Omental fat pad (tissue), 4 donors: ENCODE data around the gene MRPL40. TPM values are rescaled to one million over a fixed set of nuclear protein-coding genes. Genes with fewer than 3 reads are reported as not detected.
A peak's percentile ranks its signal among the peaks of the same experiment; 100 is the strongest.
"Not testable (repeated sequence)": the region's sequence is repeated elsewhere in the genome, so short reads cannot be mapped to it uniquely, and the experiment has no call there.

Experiments
- ATAC-seq: fragments of 150-250 bp; one replicate; pipeline ENCODE4 v1.9.1; 2016; ENCODE audit warnings: mild to moderate bottlenecking, moderate library complexity; ENCODE audit not compliant: low FRiP score
- DNase-seq: peaks from one replicate; pipeline ENCODE4 v3.0.0-alpha.2; 2019; ENCODE audit warnings: low spot score
- total RNA-seq, 4 donors: library from RNA; depleted of rRNA; stranded (reverse); fragments of >200 nt; gene quantifications; one replicate each; pipeline ENCODE4 v1.1.0, GENCODE V29; 2016
- TF ChIP-seq, protein P1 (sequence below), 3 donors: fragments of 450-650 bp; IDR thresholded peaks; one replicate each; pipeline ENCODE4 v1.5.1; 2016 to 2017; ENCODE audit warnings: antibody characterized with exemption in 3 of 3, mild to moderate bottlenecking in 3 of 3, moderate library complexity in 2 of 3

Gene MRPL40
- total RNA-seq, 4 donors from 2014 or later = 17.3 to 25.9 (median 24.0) TPM

DNA sequence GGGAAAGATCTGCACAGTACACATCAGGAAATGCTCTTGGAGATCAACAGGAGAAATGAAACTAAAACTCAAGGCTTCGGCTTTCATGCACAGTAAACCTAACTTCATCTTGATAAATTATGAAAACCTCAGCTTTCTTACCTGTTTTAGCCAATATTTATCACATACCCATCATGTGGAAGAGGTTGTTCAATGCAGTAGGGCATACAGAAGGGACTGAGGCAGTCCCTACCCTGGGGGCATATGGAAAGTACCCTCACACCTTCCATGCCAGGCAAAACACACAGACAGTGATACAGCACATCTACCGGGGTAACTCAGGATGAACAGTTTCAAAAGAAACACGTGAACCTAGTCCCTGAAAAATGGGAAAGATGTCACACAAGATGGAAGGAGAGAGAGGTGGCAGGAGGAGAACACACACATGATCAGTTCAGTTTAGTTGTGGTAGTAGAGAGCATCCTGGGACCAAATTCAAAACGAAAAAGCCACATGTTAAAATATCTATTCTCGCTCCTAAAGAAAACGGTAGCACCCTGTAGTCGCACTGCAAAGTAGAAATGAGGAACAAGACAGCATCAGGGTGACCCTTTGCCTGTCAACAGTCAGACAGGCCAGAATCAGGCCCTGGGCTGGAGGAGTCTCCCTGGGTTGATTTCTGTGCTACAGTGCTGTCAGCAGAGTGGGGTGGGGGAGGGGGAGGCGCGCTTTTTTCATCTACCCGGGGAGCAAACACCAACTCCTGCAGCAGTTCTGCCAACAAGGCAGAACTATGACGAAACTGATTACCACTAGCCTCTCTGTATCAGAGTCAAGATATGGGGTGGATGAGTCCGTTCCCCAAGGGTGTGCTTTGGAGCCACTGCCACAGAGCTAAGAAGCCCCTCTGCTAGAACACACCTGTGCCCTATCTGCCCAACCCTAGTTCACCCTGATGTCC is 2.1 kb upstream of the MRPL40 start:
- DNase-seq (no peak), ATAC-seq (peak; percentile 27)
- TF ChIP-seq, protein P1, sequence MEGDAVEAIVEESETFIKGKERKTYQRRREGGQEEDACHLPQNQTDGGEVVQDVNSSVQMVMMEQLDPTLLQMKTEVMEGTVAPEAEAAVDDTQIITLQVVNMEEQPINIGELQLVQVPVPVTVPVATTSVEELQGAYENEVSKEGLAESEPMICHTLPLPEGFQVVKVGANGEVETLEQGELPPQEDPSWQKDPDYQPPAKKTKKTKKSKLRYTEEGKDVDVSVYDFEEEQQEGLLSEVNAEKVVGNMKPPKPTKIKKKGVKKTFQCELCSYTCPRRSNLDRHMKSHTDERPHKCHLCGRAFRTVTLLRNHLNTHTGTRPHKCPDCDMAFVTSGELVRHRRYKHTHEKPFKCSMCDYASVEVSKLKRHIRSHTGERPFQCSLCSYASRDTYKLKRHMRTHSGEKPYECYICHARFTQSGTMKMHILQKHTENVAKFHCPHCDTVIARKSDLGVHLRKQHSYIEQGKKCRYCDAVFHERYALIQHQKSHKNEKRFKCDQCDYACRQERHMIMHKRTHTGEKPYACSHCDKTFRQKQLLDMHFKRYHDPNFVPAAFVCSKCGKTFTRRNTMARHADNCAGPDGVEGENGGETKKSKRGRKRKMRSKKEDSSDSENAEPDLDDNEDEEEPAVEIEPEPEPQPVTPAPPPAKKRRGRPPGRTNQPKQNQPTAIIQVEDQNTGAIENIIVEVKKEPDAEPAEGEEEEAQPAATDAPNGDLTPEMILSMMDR (IDR thresholded peaks at IDR 0.05) = no peak

DNA sequence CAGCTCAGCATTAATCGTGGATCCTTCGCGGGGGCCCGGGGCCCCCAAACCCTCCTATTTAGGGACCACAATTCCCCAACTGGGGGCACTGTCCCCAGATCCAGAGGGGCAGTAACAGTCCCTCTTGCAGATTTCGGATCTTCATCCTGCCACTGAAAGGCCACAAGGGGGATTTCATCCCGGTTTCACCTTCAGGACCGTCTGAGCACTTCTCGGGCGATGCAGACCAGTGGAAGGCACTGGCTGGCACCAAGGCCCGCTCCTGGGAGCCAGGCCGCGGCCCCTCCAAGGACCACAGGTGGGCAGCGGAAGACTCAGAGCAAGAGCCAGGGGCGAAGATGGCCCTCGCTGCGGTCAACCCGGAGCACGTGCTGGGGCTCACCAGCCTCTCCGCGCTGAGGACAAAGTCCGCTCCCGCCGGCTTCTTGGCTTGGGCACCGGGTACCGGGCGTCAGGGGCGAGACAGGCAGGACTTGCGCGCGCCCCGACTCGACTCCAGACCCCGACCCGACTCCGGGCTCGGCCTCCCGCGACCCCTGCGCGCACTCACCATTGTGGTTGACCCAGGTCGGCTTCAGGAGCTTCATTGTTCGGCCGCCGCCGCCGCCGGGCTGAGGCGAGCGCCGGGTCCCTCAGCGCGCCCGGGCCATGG is 1.3 kb upstream of the MRPL40 start:
- DNase-seq (no peak), ATAC-seq (no peak)
- TF ChIP-seq, protein P1 (IDR thresholded peaks at IDR 0.05) = no peak

DNA sequence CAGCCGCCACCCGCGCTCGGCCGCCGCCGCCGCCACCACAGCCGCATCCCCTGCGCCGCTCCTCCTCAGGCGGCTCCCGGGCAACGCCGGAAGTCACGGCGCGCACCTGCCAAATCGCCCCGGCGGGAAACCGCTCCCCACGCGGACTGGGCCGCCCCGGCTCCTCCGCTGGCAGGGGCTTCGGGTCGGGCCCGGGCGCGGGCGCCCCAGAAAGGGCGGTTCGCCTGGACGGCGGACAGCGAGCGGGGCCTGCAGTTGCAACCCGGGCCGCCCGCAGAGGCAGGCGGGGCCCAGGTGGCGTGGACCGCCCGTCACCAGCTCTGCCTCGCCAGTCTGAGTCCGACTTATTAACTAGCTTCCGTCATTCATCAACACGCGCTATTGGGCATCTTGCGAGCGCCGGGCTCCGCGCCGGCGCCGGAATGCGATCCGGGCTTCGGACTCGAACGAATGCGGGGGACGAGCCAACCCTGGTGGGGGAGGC is 654 bp upstream of the MRPL40 start, which contains the start of gene HIRA:
Gene HIRA (minus strand): TSS at position 85 of the 484 bp plus-strand sequence. CDS start 257 bp downstream, outside the sequence.
- TF ChIP-seq, protein P1 (IDR thresholded peaks at IDR 0.05) = no peak
- DNase-seq = no peak
- peak; percentile 67 for ATAC-seq

DNA sequence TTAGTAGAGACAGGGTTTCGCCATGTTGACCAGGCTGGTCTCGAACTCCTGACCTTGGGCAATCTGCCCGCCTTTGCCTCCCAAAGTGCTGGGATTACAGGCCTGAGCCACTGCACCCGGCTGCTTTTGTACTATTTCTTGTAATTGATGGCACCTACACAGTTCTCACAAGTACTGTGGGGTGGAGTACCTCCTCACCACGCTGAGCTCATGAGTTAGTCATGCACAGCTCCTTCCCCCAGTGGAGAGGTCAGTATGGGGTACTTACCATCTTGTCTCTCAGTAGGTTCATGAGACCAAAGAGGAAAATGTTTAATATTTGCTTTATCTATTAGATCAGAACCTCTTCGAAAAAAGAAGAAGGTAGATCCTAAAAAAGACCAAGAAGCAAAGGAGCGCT is 2.1 kb downstream of the MRPL40 start:
- ATAC-seq (no peak), DNase-seq (no peak)
- TF ChIP-seq, protein P1 (IDR thresholded peaks at IDR 0.05) = no peak

DNA sequence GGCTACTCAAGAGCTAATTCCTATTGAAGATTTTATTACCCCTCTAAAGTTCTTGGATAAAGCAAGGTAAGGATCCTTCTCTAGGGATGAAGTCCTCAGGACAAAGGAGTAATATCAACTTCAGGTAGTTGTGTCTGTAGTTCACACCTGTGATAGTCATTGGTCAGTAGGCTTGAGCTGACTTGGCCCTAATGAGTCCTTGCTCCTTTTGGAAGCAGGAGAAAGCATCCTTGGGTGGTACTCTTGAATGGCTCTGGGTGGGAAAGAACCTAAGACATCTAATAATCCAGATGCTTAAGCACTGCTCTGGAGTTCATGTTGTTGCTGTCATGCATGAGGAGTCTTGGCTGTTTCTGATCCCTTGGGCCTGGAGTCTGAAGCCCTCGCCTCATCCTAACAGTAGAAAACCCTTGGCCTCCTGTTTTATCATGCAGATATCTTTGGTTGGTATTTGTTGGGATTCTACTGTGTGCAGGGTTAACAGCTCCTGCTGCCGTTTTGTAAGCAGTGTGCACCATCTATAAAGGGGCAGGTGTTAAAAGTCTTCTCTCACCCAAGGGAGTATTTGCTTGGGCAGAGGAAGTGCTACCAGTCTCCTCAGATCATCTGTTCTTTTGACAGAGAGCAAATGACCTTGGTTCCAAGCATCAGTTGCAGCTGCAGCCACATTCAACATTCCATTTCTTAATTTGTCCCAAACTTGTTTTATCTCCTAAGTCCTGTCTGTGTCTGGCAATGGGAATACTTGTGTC is 2.7 kb downstream of the MRPL40 start:
- TF ChIP-seq, protein P1 (IDR thresholded peaks at IDR 0.05) = no peak
- no peak for DNase-seq
- ATAC-seq = no peak

DNA sequence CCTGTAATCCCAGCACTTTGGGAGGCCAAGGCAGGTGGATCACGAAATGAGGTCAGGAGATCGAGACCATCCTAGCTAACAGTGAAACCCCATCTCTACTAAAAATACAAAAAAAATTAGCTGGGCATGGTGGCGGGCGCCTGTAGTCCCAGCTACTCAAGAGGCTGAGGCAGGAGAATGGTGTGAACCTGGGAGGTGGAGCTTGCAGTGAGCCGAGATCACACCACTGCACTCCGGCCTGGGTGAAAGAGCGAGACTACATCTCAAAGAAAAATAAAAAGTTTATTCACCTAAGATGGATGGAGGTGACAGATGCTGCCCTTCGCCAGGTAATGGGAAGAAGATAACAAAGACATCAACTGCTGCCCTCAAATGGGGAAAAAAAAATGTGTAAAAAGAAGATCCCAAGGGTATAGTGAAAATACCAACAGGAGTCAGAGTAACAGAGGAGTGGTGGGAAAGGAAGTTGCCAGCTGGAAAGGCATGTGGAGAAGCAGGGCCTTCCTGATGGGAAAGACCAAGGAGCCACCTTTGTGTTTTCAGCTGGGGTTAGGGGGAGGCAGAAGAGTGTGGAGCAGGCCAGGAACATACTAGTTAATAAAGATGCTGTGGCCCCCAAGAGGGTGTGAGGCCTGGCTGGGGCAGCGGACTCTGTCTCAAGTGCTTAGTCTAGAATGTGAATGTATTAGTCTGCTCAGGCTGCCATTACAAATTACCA is 4.3 kb downstream of the MRPL40 start:
- not testable (repeated sequence) for DNase-seq, ATAC-seq
